HL-60 (cell line): Measurements from ENCODE around the gene KLF5.

ENCODE experiments used
- CTCF ChIP-seq: IDR thresholded peaks from one replicate; pipeline ENCODE4 v1.5.1; 2011; ENCODE audit warnings: low read length, control low read depth, inconsistent platforms; ENCODE audit not compliant: insufficient read depth
- GABPA ChIP-seq: IDR thresholded peaks from 2 replicates; pipeline ENCODE4 v1.6.1; 2012; ENCODE audit warnings: low read depth
- POLR2AphosphoS5 ChIP-seq: IDR thresholded peaks from 2 replicates; pipeline ENCODE4 v1.6.1; 2012; ENCODE audit warnings: low read depth

GRCh38 chr13:73011751-73012150, 47.1 kb upstream of the KLF5 start:
- TF ChIP-seq CTCF (no peak), POLR2AphosphoS5 (no peak), GABPA (no peak)
